AG04450 (cell line): ENCODE data around the gene CYP27A1. TPM values are rescaled to one million over a fixed set of nuclear protein-coding genes. Genes with fewer than 3 reads are reported as not detected.
A peak's percentile ranks its signal among the peaks of the same experiment; 100 is the strongest.

Experiments used
- CTCF ChIA-PET: fragments of 300-600, 350-600 bp; formaldehyde crosslinking; extraction: SDS; loops from one replicate; lab custom pipeline; 2022; ENCODE audit warnings: antibody characterized with exemption, inconsistent platforms; lab: Charles Lee
- POLR2A ChIA-PET: fragments of 350-600 bp; formaldehyde crosslinking; extraction: SDS; loops from one replicate; lab custom pipeline; 2021; ENCODE audit warnings: antibody characterized with exemption, inconsistent platforms; lab: Yijun Ruan, JAX
- DNase-seq: peaks from one replicate; pipeline ENCODE4 v3.0.0-alpha.2; 2011; ENCODE audit warnings: low read depth, low spot score
- H3K27ac ChIP-seq: one replicate; pipeline ENCODE4 v1.5.1; 2012; ENCODE audit warnings: low read depth, low read length, control low read depth
- H3K27me3 ChIP-seq: one replicate; pipeline ENCODE4 v1.6.0; 2012; ENCODE audit warnings: low read length; ENCODE audit not compliant: control insufficient read depth, insufficient read depth
- H3K4me3 ChIP-seq: 2 replicates; pipeline ENCODE4 v1.5.1; 2011; ENCODE audit warnings: mild to moderate bottlenecking, low read depth, low read length, control low read depth
- H3K9me3 ChIP-seq: 2 replicates; pipeline ENCODE4 v1.5.1; 2012; ENCODE audit warnings: low read length; ENCODE audit not compliant: control insufficient read depth, insufficient read depth
- CTCF ChIP-seq: IDR thresholded peaks from 2 replicates; pipeline ENCODE4 v1.5.1; 2011; ENCODE audit warnings: low read depth, low read length, control low read depth, inconsistent platforms
- polyA plus RNA-seq: library from polyadenylated mRNA; depleted of rRNA; stranded (reverse); fragments of >200 nt; gene quantifications from 2 replicates; pipeline ENCODE4 v1.2.3, GENCODE V29; 2011

Gene CYP27A1
- polyA plus RNA-seq, 1 experiment, result 25.6 TPM

GRCh38 chr2:218858671-218859555, 77.0 kb downstream of the CYP27A1 start:
- ChIA-PET CTCF (interaction anchor here (0.8 to 1.5 kb wide), 2 partner anchors 39 to 210 kb away, joined by 3 to 4 read pairs; no protein-coding TSS in a partner anchor), POLR2A (interaction anchor here (0.7 kb wide), 1 partner anchor 120 kb away, joined by 3 read pairs; no protein-coding TSS in a partner anchor)
- Histone ChIP-seq H3K9me3 (peaks cover 9% of the 10 kb centered on the region), H3K4me3 (no peak overlapping the region), H3K27ac (no peak overlapping the region), H3K27me3 (peaks cover 81% of the 10 kb centered on the region)
- DNase-seq, result no peak
- no peak for TF ChIP-seq CTCF

GRCh38 chr2:218859556-218859987, 77.6 kb downstream of the CYP27A1 start, which contains the start of gene WNT6:
TSS of gene WNT6 (plus strand) at chr2:218859805. CDS start at chr2:218860038, 233 bp downstream.
- Histone ChIP-seq H3K4me3 (no peak within 1 kb of the TSS), H3K9me3 (peaks cover 9% of the 10 kb centered on the region), H3K27ac (no peak within 1 kb of the TSS), H3K27me3 (peaks cover 78% of the 10 kb centered on the region)
- ChIA-PET POLR2A (interaction anchor here (0.7 kb wide), 1 partner anchor 121 kb away, joined by 3 read pairs; no protein-coding TSS in a partner anchor), CTCF (interaction anchor here (1.8 kb wide), 2 partner anchors 12 to 17 kb away, joined by 6 to 12 read pairs; no protein-coding TSS in a partner anchor)
- TF ChIP-seq CTCF, result no peak
- DNase-seq, result no peak

DNA sequence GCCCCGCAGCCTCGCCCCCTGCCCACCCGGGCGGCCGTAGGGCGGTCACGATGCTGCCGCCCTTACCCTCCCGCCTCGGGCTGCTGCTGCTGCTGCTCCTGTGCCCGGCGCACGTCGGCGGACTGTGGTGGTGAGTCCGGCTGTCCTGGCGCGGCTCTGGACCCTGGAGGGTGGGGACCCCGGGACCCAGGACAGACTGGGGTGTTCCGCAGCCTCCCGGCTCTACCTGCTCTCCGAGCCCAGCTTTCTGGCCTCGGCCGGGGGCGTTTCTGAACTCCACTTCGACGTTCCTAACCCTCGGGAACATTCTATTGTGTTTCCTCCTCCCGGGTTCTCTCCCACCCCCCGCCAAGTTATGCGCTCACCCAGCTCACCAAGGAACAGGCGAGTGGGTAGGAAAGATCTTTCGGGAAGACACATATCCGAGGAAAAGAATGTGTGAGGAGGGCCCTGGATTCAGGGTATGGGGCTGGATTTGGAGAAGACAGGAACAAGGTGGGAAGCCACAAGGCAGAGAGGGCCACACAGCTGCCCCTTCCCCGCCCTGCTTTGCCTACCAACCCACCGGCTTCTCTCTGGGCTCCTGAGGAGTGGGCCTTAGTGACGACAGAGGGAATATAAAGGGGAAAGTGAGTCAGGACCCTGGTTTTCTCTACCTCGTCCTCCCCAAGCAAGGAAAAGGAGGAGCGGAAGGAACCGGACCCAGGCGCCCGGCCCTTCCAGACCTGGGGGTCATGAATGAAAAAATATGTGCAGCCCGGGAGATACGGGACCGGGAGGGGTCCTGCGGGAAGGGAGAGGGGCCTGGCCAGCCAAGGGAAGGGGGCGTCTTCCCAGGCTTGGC, 78.3 kb downstream of the CYP27A1 start:
- Histone ChIP-seq H3K27me3 (peaks cover 74% of the 10 kb centered on the region), H3K27ac (no peak overlapping the region), H3K4me3 (no peak overlapping the region), H3K9me3 (peaks cover 8% of the 10 kb centered on the region)
- CTCF ChIA-PET, result interaction anchor here (0.7 to 1.8 kb wide), 4 partner anchors 13 to 213 kb away, joined by 3 to 12 read pairs (median 6); no protein-coding TSS in a partner anchor
- no peak for DNase-seq
- no peak for TF ChIP-seq CTCF
- POLR2A ChIA-PET, result interaction anchor here (0.6 kb wide), 1 partner anchor 240 kb away, joined by 6 read pairs; no protein-coding TSS in a partner anchor

- Histone ChIP-seq H3K27me3 (peaks cover 71% of the 10 kb centered on the region), H3K9me3 (peaks cover 4% of the 10 kb centered on the region; the same call in 1 of the 2 replicates), H3K4me3 (no peak overlapping the region), H3K27ac (no peak overlapping the region)
- no peak for TF ChIP-seq CTCF
- peak; percentile 11 for DNase-seq
- ChIA-PET POLR2A (interaction anchor here (0.6 kb wide), 1 partner anchor 240 kb away, joined by 6 read pairs; no protein-coding TSS in a partner anchor), CTCF (interaction anchor here (0.5 to 1.8 kb wide), 5 partner anchors 14 to 337 kb away, joined by 3 to 12 read pairs (median 5); no protein-coding TSS in a partner anchor)
Measured at GRCh38 chr2:218860950-218861381, 79.0 kb downstream of the CYP27A1 start.
